Neural progenitor cell (in vitro differentiated cells): ENCODE measurements around the gene AMFR. TPM values are rescaled to one million over a fixed set of nuclear protein-coding genes. Genes with fewer than 3 reads are reported as not detected.

Source experiments
- DNase-seq: peaks from one replicate; pipeline ENCODE4 v3.0.0-alpha.2; 2016; ENCODE audit warnings: low spot score
- H2AFZ ChIP-seq: fragments of 200-600 bp; sonication (generic); replicated peaks from 2 replicates; pipeline ENCODE4 v1.6.1; 2016; ENCODE audit warnings: antibody characterized with exemption
- H3F3A ChIP-seq: fragments of 200-600 bp; sonication (generic); 2 replicates; pipeline ENCODE4 v1.6.1; 2016; ENCODE audit warnings: antibody characterized with exemption, low read depth
- H3K27ac ChIP-seq: fragments of 200-600 bp; sonication (generic); 2 replicates; pipeline ENCODE4 v1.5.1; 2016; ENCODE audit warnings: mild to moderate bottlenecking
- H3K27me3 ChIP-seq: fragments of 200-600 bp; sonication (generic); 2 replicates; pipeline ENCODE4 v1.6.1; 2016; ENCODE audit warnings: mild to moderate bottlenecking, moderate library complexity
- H3K36me3 ChIP-seq: fragments of 200-600 bp; sonication (generic); 2 replicates; pipeline ENCODE4 v1.5.1; 2016
- H3K4me1 ChIP-seq: fragments of 200-600 bp; sonication (generic); 2 replicates; pipeline ENCODE4 v1.6.1; 2016; ENCODE audit warnings: mixed run types
- H3K4me2 ChIP-seq: fragments of 200-600 bp; sonication (generic); 2 replicates; pipeline ENCODE4 v1.6.1; 2016
- H3K4me3 ChIP-seq: fragments of 200-600 bp; sonication (generic); 2 replicates; pipeline ENCODE4 v1.5.1; 2016
- H3K79me2 ChIP-seq: fragments of 200-600 bp; sonication (generic); 2 replicates; pipeline ENCODE4 v1.6.1; 2016; ENCODE audit warnings: low read depth
- H3K9ac ChIP-seq: fragments of 200-600 bp; sonication (generic); 2 replicates; pipeline ENCODE4 v1.6.1; 2016
- H3K9me3 ChIP-seq: fragments of 200-600 bp; sonication (generic); 2 replicates; pipeline ENCODE4 v1.5.1; 2016; ENCODE audit warnings: low read depth
- H4K20me1 ChIP-seq: fragments of 200-600 bp; sonication (generic); 2 replicates; pipeline ENCODE4 v1.6.1; 2016; ENCODE audit warnings: low read depth
- H3K27ac Mint-ChIP-seq: 3 replicates; pipeline ENCODE4 v1.8.0; 2021; ENCODE audit warnings: mixed read lengths
- H3K27me3 Mint-ChIP-seq: 2 replicates; pipeline ENCODE4 v1.8.0; 2022; ENCODE audit warnings: low read depth, mild to moderate bottlenecking, inconsistent platforms, moderate library complexity, mixed read lengths; ENCODE audit not compliant: insufficient read depth
- H3K36me3 Mint-ChIP-seq: 3 replicates; pipeline ENCODE4 v1.8.0; 2021; ENCODE audit warnings: mixed read lengths
- H3K4me1 Mint-ChIP-seq: 3 replicates; pipeline ENCODE4 v1.8.0; 2021; ENCODE audit warnings: mixed read lengths
- H3K4me3 Mint-ChIP-seq: 3 replicates; pipeline ENCODE4 v1.8.0; 2021; ENCODE audit warnings: mild to moderate bottlenecking, moderate library complexity, mixed read lengths
- H3K9me3 Mint-ChIP-seq: 3 replicates; pipeline ENCODE4 v1.8.0; 2020; ENCODE audit warnings: mixed read lengths
- EZH2 ChIP-seq: fragments of 200-600 bp; sonication (generic); IDR thresholded peaks from 2 replicates; pipeline ENCODE4 v1.6.1; 2017; ENCODE audit warnings: antibody characterized with exemption, mild to moderate bottlenecking, moderate library complexity
- EZH2phosphoT487 ChIP-seq: fragments of 200-600 bp; sonication (generic); IDR thresholded peaks from 2 replicates; pipeline ENCODE4 v1.6.1; 2017; ENCODE audit warnings: antibody characterized with exemption
- total RNA-seq: library from RNA; depleted of rRNA; stranded (reverse); fragments of >200 nt; gene quantifications from 2 replicates; pipeline ENCODE4 v1.2.3, GENCODE V29; 2015; ENCODE audit warnings: low replicate concordance
- TF ChIP-seq, protein P1 (sequence below): fragments of 200-600 bp; sonication (generic); IDR thresholded peaks from 2 replicates; pipeline ENCODE4 v1.5.1; 2017; ENCODE audit warnings: antibody characterized with exemption, mild to moderate bottlenecking

The AMFR gene
- total RNA-seq, 1 donor from 2014 or later: 38.7 TPM

DNA sequence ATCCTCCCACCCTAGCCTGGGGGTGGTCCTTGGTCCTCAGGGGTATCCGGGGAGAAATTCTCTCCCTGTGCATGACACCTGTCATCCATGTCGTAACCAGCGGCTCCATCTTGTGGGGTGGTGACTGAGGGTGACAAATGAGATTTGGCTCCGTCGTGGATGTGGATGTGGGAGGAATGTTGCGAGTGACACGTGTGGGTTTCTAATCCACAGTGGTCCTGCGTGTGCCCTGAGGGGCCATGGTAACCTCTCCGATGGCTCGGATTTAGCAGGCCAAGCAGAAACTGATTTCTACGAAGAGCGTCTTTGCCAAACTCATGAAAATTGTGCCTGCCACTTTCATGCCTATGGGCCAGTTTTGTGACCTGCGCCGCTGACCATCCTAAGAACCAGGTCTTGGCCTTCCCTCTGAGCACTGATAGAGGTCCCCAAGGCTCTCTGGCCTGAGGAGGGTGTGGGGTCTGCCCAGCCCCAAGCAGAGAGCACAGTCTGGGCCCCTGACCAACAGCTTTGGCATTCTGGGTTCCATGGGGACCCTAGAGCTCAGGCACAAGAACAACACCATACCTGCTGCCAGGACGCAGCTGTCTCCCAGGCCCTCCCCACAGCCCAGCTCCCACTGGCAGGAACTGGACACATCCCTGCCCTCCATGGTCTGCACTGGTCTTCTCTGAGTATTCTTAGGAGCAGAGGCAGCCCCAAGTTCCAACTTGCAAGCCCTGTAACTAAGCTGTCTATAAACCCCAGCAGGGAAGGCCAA is 79.0 kb downstream of the AMFR start:
- no peak for DNase-seq
- Histone ChIP-seq H3K4me1 (no peaks in the 10 kb centered on the region), H3K27ac (no peak overlapping the region), H3K9me3 (no peaks in the 10 kb centered on the region), H4K20me1 (no peaks in the 10 kb centered on the region), H3K27me3 (no peaks in the 10 kb centered on the region), H2AFZ (no peak overlapping the region), H3K79me2 (no peaks in the 10 kb centered on the region), H3K36me3 (no peaks in the 10 kb centered on the region), H3K4me3 (no peak overlapping the region), H3K9ac (no peak overlapping the region), H3F3A (no peaks in the 10 kb centered on the region), H3K4me2 (no peak overlapping the region)
- Mint-ChIP-seq H3K27me3 (peaks cover 6% of the 10 kb centered on the region), H3K27ac (peak overlapping the region; percentile 84), H3K4me3 (no peak overlapping the region), H3K4me1 (no peaks in the 10 kb centered on the region), H3K36me3 (no peaks in the 10 kb centered on the region), H3K9me3 (no peaks in the 10 kb centered on the region)
- TF ChIP-seq EZH2phosphoT487 (no peak), EZH2 (no peak)
- TF ChIP-seq, protein P1, sequence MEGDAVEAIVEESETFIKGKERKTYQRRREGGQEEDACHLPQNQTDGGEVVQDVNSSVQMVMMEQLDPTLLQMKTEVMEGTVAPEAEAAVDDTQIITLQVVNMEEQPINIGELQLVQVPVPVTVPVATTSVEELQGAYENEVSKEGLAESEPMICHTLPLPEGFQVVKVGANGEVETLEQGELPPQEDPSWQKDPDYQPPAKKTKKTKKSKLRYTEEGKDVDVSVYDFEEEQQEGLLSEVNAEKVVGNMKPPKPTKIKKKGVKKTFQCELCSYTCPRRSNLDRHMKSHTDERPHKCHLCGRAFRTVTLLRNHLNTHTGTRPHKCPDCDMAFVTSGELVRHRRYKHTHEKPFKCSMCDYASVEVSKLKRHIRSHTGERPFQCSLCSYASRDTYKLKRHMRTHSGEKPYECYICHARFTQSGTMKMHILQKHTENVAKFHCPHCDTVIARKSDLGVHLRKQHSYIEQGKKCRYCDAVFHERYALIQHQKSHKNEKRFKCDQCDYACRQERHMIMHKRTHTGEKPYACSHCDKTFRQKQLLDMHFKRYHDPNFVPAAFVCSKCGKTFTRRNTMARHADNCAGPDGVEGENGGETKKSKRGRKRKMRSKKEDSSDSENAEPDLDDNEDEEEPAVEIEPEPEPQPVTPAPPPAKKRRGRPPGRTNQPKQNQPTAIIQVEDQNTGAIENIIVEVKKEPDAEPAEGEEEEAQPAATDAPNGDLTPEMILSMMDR: no peak

DNA sequence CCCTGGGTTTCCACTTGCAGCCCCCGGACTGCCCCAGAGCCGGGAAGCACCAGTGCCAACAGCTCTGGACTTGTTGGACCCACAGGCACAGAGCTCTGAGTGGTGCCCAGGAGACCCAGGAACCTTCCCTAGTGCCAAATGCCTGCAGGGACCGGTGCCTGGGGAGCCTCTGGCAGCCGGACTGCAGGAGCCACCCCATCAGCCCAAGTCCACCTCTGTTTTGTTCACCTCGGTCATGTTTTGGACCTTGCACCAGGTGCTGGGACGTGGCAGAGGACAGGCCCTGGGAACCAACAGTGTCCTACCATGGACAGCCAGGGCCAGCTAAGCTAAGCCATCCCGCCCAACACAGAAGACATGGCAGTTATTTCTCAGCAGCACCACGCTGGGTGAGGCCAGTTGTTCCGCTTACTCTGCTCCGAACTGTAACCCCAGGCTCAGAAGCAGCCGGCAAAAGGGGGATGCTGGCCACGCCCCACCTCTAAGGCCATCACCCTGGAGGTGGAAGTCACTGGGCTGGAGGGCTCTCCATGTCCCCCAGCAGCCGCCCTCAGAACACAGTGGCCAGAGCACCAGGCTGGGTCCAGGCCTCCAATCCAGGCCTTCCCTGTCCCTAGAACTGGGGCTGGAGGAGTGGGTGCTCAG is 79.8 kb downstream of the AMFR start:
- H3K9me3 ChIP-seq: no peaks in the 10 kb centered on the region
- TF ChIP-seq EZH2: no peak
- TF ChIP-seq, protein P1: no peak
- no peak for TF ChIP-seq EZH2phosphoT487
- no peaks in the 10 kb centered on the region for H3K36me3 ChIP-seq
- no peaks in the 10 kb centered on the region for H3K27me3 ChIP-seq
- Mint-ChIP-seq H3K36me3 (peaks cover 2% of the 10 kb centered on the region), H3K4me3 (no peak overlapping the region), H3K4me1 (no peaks in the 10 kb centered on the region), H3K9me3 (no peaks in the 10 kb centered on the region), H3K27ac (no peak overlapping the region), H3K27me3 (peaks cover 6% of the 10 kb centered on the region)
- no peaks in the 10 kb centered on the region for H3K4me1 ChIP-seq
- H3K4me3 ChIP-seq: no peak overlapping the region
- no peaks in the 10 kb centered on the region for H3K79me2 ChIP-seq
- H3F3A ChIP-seq: no peaks in the 10 kb centered on the region
- no peak overlapping the region for H3K4me2 ChIP-seq
- H3K27ac ChIP-seq: no peak overlapping the region
- no peak overlapping the region for H3K9ac ChIP-seq
- H4K20me1 ChIP-seq: no peaks in the 10 kb centered on the region
- no peak for DNase-seq
- no peak overlapping the region for H2AFZ ChIP-seq

DNA sequence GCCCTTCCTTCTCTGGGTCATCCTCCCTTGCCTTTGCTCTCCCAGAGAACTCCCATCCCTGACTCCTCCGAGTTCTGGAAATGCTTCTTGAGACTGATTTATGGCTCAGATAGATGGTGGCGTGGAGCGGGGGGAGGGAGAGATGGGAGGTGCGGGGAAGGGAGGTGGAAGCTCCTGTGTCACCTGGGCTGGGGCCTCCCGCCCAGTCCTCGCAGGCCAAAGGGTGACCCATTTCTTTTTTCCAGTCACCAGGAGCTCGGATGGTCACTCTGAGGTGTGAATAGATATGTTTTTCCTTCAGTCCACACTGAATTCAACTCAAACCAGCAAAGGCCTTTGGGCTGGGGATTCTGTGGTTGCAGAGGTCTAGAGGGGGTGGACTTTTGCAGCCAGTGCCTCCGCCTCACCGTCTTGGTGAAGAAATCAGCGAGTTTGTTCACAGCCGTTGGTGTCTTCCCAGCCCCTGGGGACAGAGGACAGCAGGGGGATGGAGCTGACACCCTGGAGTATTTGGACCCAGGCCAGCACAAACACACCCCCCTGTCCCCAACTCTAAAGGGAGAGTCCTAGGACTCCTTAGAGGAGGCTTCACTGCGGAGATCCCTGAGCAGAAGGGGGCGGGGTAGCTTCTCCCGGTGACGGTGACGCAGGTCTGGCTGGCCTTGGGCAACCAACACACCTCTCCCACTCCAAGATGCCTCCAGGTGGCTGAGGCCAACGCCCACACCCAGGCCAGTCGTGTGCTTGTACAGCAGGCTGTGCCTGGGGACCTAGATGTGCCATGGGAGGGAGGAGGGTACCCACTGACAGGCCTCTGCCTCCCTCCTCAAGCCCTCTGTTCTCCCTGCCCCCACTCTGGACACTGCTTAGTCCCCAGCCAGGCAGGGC is 80.6 kb downstream of the AMFR start:
- H3K4me1 ChIP-seq: no peaks in the 10 kb centered on the region
- DNase-seq: no peak
- no peaks in the 10 kb centered on the region for H3F3A ChIP-seq
- TF ChIP-seq, protein P1: no peak
- no peak for TF ChIP-seq EZH2
- no peak for TF ChIP-seq EZH2phosphoT487
- no peak overlapping the region for H3K27ac ChIP-seq
- no peak overlapping the region for H2AFZ ChIP-seq
- H3K9me3 Mint-ChIP-seq: no peaks in the 10 kb centered on the region
- no peaks in the 10 kb centered on the region for H3K36me3 ChIP-seq
- H3K27ac Mint-ChIP-seq: no peak overlapping the region
- H3K4me1 Mint-ChIP-seq: no peaks in the 10 kb centered on the region
- no peaks in the 10 kb centered on the region for H3K27me3 ChIP-seq
- no peaks in the 10 kb centered on the region for H3K9me3 ChIP-seq
- no peaks in the 10 kb centered on the region for H3K79me2 ChIP-seq
- peaks cover 9% of the 10 kb centered on the region for H3K27me3 Mint-ChIP-seq
- no peak overlapping the region for H3K9ac ChIP-seq
- H3K4me3 ChIP-seq: no peak overlapping the region
- H3K36me3 Mint-ChIP-seq: peaks cover 5% of the 10 kb centered on the region
- no peak overlapping the region for H3K4me3 Mint-ChIP-seq
- H3K4me2 ChIP-seq: no peak overlapping the region
- no peaks in the 10 kb centered on the region for H4K20me1 ChIP-seq
